Measurements from ENCODE around the gene GPR39.

GPR39 gene

DNA sequence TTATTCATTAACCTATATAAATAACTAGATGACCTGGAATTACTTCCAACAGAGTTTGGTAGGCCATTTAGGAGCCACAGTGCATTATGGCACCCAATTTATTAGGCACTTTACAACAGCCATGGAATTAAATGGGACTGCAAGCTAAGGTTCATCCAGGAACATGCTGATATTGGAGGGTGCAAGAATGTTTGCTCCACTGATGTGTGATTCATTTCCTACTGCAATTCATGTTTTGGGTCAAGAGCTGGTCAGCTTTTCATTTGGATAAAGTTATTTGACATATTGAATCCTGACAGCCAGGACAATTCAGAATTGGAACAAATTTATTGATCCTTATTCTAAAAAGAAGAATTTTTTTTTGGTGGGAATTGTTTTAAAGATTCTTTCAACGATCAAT is 265.2 kb downstream of the GPR39 start:
- Mint-ChIP-seq H3K9me3 (no peaks in the 10 kb centered on the region), H3K27me3 (ENCODE audit: low read depth, poor library complexity) (no peaks in the 10 kb centered on the region), H3K27ac (no peak overlapping the region), H3K4me1 (peaks cover 7% of the 10 kb centered on the region), H3K4me3 (no peak overlapping the region), H3K36me3 (ENCODE audit: low read depth) (no peaks in the 10 kb centered on the region)
- no peak for DNase-seq
- TF ChIP-seq, protein P1, sequence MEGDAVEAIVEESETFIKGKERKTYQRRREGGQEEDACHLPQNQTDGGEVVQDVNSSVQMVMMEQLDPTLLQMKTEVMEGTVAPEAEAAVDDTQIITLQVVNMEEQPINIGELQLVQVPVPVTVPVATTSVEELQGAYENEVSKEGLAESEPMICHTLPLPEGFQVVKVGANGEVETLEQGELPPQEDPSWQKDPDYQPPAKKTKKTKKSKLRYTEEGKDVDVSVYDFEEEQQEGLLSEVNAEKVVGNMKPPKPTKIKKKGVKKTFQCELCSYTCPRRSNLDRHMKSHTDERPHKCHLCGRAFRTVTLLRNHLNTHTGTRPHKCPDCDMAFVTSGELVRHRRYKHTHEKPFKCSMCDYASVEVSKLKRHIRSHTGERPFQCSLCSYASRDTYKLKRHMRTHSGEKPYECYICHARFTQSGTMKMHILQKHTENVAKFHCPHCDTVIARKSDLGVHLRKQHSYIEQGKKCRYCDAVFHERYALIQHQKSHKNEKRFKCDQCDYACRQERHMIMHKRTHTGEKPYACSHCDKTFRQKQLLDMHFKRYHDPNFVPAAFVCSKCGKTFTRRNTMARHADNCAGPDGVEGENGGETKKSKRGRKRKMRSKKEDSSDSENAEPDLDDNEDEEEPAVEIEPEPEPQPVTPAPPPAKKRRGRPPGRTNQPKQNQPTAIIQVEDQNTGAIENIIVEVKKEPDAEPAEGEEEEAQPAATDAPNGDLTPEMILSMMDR (IDR thresholded peaks at IDR 0.05), result no peak

DNA sequence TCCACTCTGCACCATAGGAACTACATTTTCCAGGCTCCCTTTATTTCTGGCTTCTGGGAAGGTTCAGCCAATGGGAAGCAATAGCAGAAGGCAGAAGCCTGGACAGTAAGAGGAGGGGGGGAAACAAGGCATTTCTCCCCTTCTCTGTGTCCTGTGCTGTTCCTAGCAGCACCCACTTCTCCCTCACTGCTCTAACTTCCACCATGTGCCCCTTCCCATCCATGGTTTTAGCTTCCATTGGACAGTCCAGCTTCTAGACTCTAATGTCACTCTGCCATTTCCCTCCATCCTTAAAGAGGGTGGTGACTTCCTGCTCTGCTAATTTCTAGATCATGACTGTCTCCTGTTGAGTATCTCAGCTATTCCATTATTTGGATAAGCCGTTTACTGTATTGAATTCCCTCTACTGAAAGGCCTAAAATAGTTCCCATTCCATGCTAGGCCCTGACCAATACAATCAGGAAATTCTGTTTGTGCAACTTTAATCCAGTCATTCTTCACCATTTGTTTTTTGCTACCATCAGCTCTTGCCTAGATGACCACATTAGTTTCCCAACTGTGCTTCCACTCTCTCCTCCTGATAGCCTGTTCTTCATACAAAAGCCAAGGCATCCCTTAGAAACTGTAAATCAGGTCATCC is 274.2 kb downstream of the GPR39 start:
- Mint-ChIP-seq H3K36me3 (ENCODE audit: low read depth) (no peaks in the 10 kb centered on the region), H3K4me1 (no peaks in the 10 kb centered on the region), H3K27me3 (ENCODE audit: low read depth, poor library complexity) (no peaks in the 10 kb centered on the region), H3K27ac (no peak overlapping the region), H3K9me3 (peaks cover 4% of the 10 kb centered on the region), H3K4me3 (no peak overlapping the region)
- no peak for DNase-seq
- TF ChIP-seq, protein P1 (IDR thresholded peaks at IDR 0.05), result no peak

DNA sequence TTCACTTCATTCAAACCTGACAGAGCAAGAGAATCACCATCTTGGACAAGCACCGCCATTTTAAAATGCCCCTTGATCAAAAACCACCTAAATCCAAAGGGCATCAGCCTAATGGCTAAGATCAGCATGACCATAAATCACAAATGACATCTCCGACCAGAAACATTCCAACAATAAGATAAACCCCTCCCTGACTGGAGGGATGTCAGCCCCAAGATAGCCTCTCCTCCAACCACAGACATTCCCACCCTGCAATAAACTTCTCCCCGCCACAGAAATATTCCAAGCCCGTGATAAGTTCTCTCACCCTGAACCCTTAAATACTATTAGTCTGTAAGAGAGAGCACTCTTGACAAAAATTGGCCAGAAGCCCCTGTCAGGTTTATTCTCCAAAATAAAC is 275.0 kb downstream of the GPR39 start:
- no peak overlapping the region for H3K27ac Mint-ChIP-seq

DNA sequence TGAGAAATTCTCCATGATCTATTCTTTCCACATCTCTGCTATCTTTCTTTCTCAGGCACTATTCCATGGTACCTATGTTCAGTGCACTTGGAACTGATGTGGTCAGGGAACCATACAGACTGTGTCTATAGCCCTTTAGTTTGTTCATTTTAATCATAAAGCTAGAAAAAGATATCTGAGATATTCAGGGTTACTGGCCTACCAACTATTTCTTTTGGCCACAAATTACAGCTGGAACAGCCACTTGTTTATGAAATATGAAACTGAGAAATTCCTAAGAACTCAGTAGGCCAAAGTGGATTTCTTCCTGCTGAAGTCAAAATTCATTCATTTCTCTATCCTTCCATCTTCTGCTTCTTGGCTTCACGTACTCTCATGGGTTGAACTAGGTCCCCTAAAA is 276.2 kb downstream of the GPR39 start:
- Mint-ChIP-seq H3K36me3 (ENCODE audit: low read depth) (no peaks in the 10 kb centered on the region), H3K4me3 (no peak overlapping the region), H3K9me3 (peaks cover 4% of the 10 kb centered on the region), H3K27ac (no peak overlapping the region), H3K4me1 (no peaks in the 10 kb centered on the region), H3K27me3 (ENCODE audit: low read depth, poor library complexity) (no peaks in the 10 kb centered on the region)
- TF ChIP-seq, protein P1 (IDR thresholded peaks at IDR 0.05), result no peak
- no peak for DNase-seq

More for the DNA sequence above, 275.0 kb downstream of the GPR39 start:
- Mint-ChIP-seq H3K4me1 (no peaks in the 10 kb centered on the region), H3K4me3 (no peak overlapping the region), H3K9me3 (peaks cover 4% of the 10 kb centered on the region), H3K27me3 (ENCODE audit: low read depth, poor library complexity) (no peaks in the 10 kb centered on the region), H3K36me3 (ENCODE audit: low read depth) (no peaks in the 10 kb centered on the region)
- TF ChIP-seq, protein P1 (IDR thresholded peaks at IDR 0.05), result no peak
- no peak for DNase-seq
